OCI-LY3 (cell line): Measurements from ENCODE around the gene MYT1.

Experiments
- H2AFZ ChIP-seq: fragments of 200-600, 300-600 bp; shearing (Covaris generic); 2 replicates; pipeline ENCODE4 v1.6.0; 2014; ENCODE audit warnings: antibody characterized with exemption, low read depth, low read length
- H3K27ac ChIP-seq: fragments of 200-600, 300-600 bp; sonication (generic); 2 replicates; pipeline ENCODE4 v1.5.1; 2014; ENCODE audit warnings: mild to moderate bottlenecking, low read length, moderate library complexity, mixed read lengths
- H3K27me3 ChIP-seq: fragments of 200-600, 300-600 bp; sonication (generic); 2 replicates; pipeline ENCODE4 v1.6.1; 2014; ENCODE audit warnings: low read depth, low read length, mixed read lengths
- H3K36me3 ChIP-seq: fragments of 200-600, 300-600 bp; sonication (generic); replicated peaks from 2 replicates; pipeline ENCODE3; 2014; ENCODE audit warnings: low read depth, low read length, mixed read lengths
- H3K4me1 ChIP-seq: fragments of 300-600, 200-600 bp; sonication (generic); 2 replicates; pipeline ENCODE4 v1.6.1; 2014; ENCODE audit warnings: low read length, mixed read lengths
- H3K4me2 ChIP-seq: fragments of 200-600, 300-600 bp; sonication (generic); 2 replicates; pipeline ENCODE4 v1.6.1; 2014; ENCODE audit warnings: low read length, mixed read lengths
- H3K4me3 ChIP-seq: fragments of 300-600, 200-600 bp; sonication (generic); 2 replicates; pipeline ENCODE4 v1.5.1; 2014; ENCODE audit warnings: antibody characterized with exemption, mild to moderate bottlenecking, low read length, moderate library complexity
- H3K79me2 ChIP-seq: fragments of 300-600, 200-600 bp; shearing (Covaris generic); 2 replicates; pipeline ENCODE4 v1.6.1; 2014; ENCODE audit warnings: mild to moderate bottlenecking, low read length, mixed read lengths
- H3K9ac ChIP-seq: fragments of 300-600, 200-600 bp; shearing (Covaris generic); 2 replicates; pipeline ENCODE4 v1.6.0; 2014; ENCODE audit warnings: mild to moderate bottlenecking, low read length, moderate library complexity
- H3K9me3 ChIP-seq: fragments of 200-600, 300-600 bp; shearing (Covaris generic); 2 replicates; pipeline ENCODE4 v1.6.1; 2014; ENCODE audit warnings: low read length, mixed read lengths; ENCODE audit not compliant: insufficient read depth
- H4K20me1 ChIP-seq: fragments of 200-600, 300-600 bp; sonication (generic); 2 replicates; pipeline ENCODE4 v1.6.1; 2016; ENCODE audit warnings: low read length, mixed read lengths; ENCODE audit not compliant: insufficient read depth
- EZH2phosphoT487 ChIP-seq: fragments of 200-600 bp; shearing (Covaris generic); IDR thresholded peaks from 2 replicates; pipeline ENCODE4 v1.6.1; 2018; ENCODE audit warnings: antibody characterized with exemption, mixed run types, low read depth
- TF ChIP-seq, protein P1 (sequence below): fragments of 200-600, 300-600 bp; sonication (generic); IDR thresholded peaks from 2 replicates; pipeline ENCODE4 v1.5.1; 2014; ENCODE audit warnings: antibody characterized with exemption, low read length, low read depth

MYT1 gene

DNA sequence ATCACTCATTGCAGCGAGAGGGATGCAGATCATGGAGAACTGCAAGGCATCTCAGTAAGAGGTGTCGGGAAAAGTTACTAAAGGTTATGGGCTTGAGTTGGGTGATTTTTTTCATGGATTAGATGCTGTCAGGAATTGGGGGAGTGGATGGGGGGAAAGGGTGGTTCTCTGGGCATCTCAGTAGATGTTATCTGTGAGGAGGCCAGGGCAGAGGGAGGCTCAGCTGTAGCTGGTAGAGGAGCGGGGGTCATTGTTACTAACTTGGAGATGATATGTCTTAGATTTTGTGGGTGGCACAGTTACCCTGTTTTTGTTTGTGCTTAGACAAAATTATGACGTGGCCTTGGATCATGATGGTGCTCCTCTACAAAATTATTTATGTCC is 88.7 kb downstream of the MYT1 start:
- Histone ChIP-seq H3K79me2 (peaks cover 23% of the 10 kb centered on the region), H3K9me3 (no peaks in the 10 kb centered on the region), H3K36me3 (no peaks in the 10 kb centered on the region), H3K4me3 (peak overlapping the region; percentile 34; the same call in 1 of the 2 replicates), H3K4me1 (peaks cover 31% of the 10 kb centered on the region), H3K9ac (no peak overlapping the region), H2AFZ (peak overlapping the region; percentile 77), H3K4me2 (peak overlapping the region; percentile 69), H4K20me1 (no peaks in the 10 kb centered on the region), H3K27ac (no peak overlapping the region), H3K27me3 (peaks cover 24% of the 10 kb centered on the region)
- TF ChIP-seq EZH2phosphoT487, result no peak
- TF ChIP-seq, protein P1, sequence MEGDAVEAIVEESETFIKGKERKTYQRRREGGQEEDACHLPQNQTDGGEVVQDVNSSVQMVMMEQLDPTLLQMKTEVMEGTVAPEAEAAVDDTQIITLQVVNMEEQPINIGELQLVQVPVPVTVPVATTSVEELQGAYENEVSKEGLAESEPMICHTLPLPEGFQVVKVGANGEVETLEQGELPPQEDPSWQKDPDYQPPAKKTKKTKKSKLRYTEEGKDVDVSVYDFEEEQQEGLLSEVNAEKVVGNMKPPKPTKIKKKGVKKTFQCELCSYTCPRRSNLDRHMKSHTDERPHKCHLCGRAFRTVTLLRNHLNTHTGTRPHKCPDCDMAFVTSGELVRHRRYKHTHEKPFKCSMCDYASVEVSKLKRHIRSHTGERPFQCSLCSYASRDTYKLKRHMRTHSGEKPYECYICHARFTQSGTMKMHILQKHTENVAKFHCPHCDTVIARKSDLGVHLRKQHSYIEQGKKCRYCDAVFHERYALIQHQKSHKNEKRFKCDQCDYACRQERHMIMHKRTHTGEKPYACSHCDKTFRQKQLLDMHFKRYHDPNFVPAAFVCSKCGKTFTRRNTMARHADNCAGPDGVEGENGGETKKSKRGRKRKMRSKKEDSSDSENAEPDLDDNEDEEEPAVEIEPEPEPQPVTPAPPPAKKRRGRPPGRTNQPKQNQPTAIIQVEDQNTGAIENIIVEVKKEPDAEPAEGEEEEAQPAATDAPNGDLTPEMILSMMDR, result no peak

DNA sequence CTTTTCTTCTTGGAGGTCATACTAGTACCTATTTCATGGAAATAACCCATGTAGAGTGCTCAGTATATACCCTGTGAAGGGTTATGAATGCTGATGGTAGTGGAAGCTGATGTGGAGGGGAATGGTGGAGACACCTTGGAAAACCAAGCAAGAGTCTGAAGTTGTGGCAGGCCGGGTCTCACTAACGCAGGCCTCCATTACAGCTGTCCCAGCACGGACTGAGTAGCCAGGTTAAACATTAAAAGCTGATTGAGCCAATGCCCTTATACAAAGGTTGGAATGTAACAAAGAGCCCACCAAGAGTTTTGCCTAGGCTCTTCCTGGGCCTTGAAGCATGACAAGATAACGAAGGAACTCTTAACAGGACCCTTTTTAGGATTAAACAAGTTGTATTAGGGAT is 89.2 kb downstream of the MYT1 start:
- peaks cover 24% of the 10 kb centered on the region for H3K27me3 ChIP-seq
- TF ChIP-seq, protein P1, result no peak
- no peak for TF ChIP-seq EZH2phosphoT487
- peaks cover 28% of the 10 kb centered on the region for H3K79me2 ChIP-seq
- peaks cover 28% of the 10 kb centered on the region for H3K4me1 ChIP-seq
- H3K9me3 ChIP-seq, result no peaks in the 10 kb centered on the region
- 0 out of 2 replicates have a peak overlapping the region, but pooled peaks have one; percentile 69 for H3K4me2 ChIP-seq
- no peaks in the 10 kb centered on the region for H4K20me1 ChIP-seq
- H3K36me3 ChIP-seq, result no peaks in the 10 kb centered on the region
- no peak overlapping the region for H2AFZ ChIP-seq
- no peak overlapping the region for H3K27ac ChIP-seq
- H3K4me3 ChIP-seq, result no peak overlapping the region
- no peak overlapping the region for H3K9ac ChIP-seq

DNA sequence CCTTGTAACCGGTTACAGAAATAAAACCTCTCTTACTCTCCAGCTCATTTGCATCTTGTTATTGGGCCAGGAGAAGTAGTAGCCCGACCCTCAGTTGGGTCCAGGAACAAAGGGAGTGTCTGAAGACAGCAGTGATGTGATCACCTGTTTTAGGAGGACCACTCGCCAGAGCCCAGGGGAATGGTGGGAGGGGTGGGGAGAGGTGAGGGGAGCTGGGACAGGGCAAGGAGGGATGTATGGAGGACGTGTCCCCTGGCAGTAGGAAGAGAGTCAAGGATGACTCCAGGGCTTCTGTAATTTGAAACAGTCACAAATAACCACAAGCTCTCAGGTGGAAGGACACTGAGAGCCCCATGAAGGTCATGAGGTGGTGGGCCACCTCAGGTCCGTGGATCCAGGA is 89.9 kb downstream of the MYT1 start:
- H3K27ac ChIP-seq, result no peak overlapping the region
- H4K20me1 ChIP-seq, result no peaks in the 10 kb centered on the region
- H3K4me3 ChIP-seq, result no peak overlapping the region
- no peak overlapping the region for H3K9ac ChIP-seq
- H2AFZ ChIP-seq, result no peak overlapping the region
- peaks cover 21% of the 10 kb centered on the region for H3K27me3 ChIP-seq
- no peak overlapping the region for H3K4me2 ChIP-seq
- no peaks in the 10 kb centered on the region for H3K36me3 ChIP-seq
- H3K9me3 ChIP-seq, result no peaks in the 10 kb centered on the region
- H3K79me2 ChIP-seq, result peaks cover 34% of the 10 kb centered on the region
- H3K4me1 ChIP-seq, result peaks cover 27% of the 10 kb centered on the region
- no peak for TF ChIP-seq EZH2phosphoT487
- TF ChIP-seq, protein P1, result no peak

DNA sequence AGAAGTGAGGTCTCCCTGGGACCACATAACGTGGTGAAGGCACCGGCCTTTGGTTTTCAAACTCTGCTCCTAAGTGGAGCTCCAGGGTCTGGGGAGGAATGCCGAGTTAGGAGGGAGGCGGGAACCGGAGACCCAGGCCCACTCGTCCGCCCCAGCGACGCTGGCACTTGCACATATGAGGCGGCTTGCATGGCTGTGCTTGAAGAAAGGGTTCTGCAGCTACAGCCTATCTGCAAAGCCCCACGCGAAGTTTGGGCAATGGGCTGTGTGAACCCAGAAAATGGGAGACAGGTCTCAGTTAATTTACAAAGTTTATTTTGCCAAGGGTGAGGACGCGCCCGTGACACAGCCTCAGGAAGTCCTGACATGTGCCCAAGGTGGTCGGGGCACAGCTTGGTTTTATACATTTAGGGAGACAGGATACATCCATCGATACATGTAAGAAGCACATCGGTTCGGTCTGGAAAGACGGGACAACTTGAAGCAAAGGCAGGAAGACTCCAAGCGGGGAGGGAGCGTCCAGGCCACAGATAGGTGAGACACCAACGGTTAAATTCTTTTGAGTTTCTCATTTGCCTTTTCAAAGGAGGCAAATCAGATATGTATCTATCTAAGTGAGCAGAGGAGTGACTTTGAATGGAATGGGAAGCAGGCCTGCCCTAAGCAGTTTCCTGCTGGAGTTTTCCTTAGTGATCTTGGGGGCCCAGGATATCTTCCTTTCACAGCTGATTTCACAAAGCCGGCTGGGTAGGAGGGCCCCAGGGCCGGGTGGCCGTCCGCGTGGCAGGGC is 90.5 kb downstream of the MYT1 start:
- Histone ChIP-seq H3K36me3 (no peaks in the 10 kb centered on the region), H3K79me2 (peaks cover 34% of the 10 kb centered on the region), H3K9ac (peak overlapping the region; percentile 74), H3K27ac (peak overlapping the region; percentile 27), H2AFZ (peak overlapping the region; percentile 9; the same call in 1 of the 2 replicates), H3K4me2 (peak overlapping the region; percentile 81), H4K20me1 (no peaks in the 10 kb centered on the region), H3K27me3 (peaks cover 15% of the 10 kb centered on the region), H3K4me3 (peak overlapping the region; percentile 91), H3K4me1 (peaks cover 27% of the 10 kb centered on the region), H3K9me3 (no peaks in the 10 kb centered on the region)
- TF ChIP-seq, protein P1, result no peak
- TF ChIP-seq EZH2phosphoT487, result no peak
